ENCODE measurements around the gene ABHD11. TPM values are rescaled to one million over a fixed set of nuclear protein-coding genes. Genes with fewer than 3 reads are reported as not detected.
"Not testable (repeated sequence)": the region's sequence is repeated elsewhere in the genome, so short reads cannot be mapped to it uniquely, and the experiment has no call there.

ABHD11 gene, protein sequence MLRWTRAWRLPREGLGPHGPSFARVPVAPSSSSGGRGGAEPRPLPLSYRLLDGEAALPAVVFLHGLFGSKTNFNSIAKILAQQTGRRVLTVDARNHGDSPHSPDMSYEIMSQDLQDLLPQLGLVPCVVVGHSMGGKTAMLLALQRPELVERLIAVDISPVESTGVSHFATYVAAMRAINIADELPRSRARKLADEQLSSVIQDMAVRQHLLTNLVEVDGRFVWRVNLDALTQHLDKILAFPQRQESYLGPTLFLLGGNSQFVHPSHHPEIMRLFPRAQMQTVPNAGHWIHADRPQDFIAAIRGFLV
- 61.3 and 62.2 TPM in 2 replicates for total RNA-seq

- Histone ChIP-seq H3K4me3 (ENCODE audit: low read depth, low read length) (peak within 1 kb of the TSS; percentile 74), H3K36me3 (ENCODE audit: control insufficient read depth, insufficient read depth, low read length) (no peaks in the 10 kb centered on the region), H3K27me3 (ENCODE audit: control insufficient read depth, insufficient read depth, low read length) (no peaks in the 10 kb centered on the region)
- TF ChIP-seq CTCF (IDR thresholded peaks at IDR 0.05; ENCODE audit: insufficient read depth, low read length, poor library complexity, severe bottlenecking) = no peak
- DNase-seq (ENCODE audit: low read depth) = no peak
These were observed at the start of gene ABHD11 for GRCh38 chr7:73738612-73739386. ABHD11 (minus strand) TSS chr7:73738802; CDS start chr7:73738770, 32 bp downstream.

- not testable (repeated sequence) for DNase-seq (ENCODE audit: low read depth); H3K36me3 ChIP-seq (ENCODE audit: control insufficient read depth, insufficient read depth, low read length); H3K4me3 ChIP-seq (ENCODE audit: low read depth, low read length); H3K27me3 ChIP-seq (ENCODE audit: control insufficient read depth, insufficient read depth, low read length)
These were observed 49.1 kb upstream of the ABHD11 start for GRCh38 chr7:73787786-73788048.

- DNase-seq (ENCODE audit: low read depth) = no peak
- no peaks in the 10 kb centered on the region for H3K36me3 ChIP-seq (ENCODE audit: control insufficient read depth, insufficient read depth, low read length)
- no peak overlapping the region for H3K4me3 ChIP-seq (ENCODE audit: low read depth, low read length)
- TF ChIP-seq CTCF (IDR thresholded peaks at IDR 0.05; ENCODE audit: insufficient read depth, low read length, poor library complexity, severe bottlenecking) = no peak
- no peaks in the 10 kb centered on the region for H3K27me3 ChIP-seq (ENCODE audit: control insufficient read depth, insufficient read depth, low read length)
These were observed 48.0 kb upstream of the ABHD11 start for GRCh38 chr7:73786588-73786987.

- Histone ChIP-seq H3K36me3 (ENCODE audit: control insufficient read depth, insufficient read depth, low read length) (no peaks in the 10 kb centered on the region), H3K27me3 (ENCODE audit: control insufficient read depth, insufficient read depth, low read length) (no peaks in the 10 kb centered on the region), H3K4me3 (ENCODE audit: low read depth, low read length) (no peak overlapping the region)
- DNase-seq (ENCODE audit: low read depth) = no peak
- no peak for TF ChIP-seq CTCF (IDR thresholded peaks at IDR 0.05; ENCODE audit: insufficient read depth, low read length, poor library complexity, severe bottlenecking)
These were observed 40.9 kb upstream of the ABHD11 start for GRCh38 chr7:73779517-73779916.

DNA sequence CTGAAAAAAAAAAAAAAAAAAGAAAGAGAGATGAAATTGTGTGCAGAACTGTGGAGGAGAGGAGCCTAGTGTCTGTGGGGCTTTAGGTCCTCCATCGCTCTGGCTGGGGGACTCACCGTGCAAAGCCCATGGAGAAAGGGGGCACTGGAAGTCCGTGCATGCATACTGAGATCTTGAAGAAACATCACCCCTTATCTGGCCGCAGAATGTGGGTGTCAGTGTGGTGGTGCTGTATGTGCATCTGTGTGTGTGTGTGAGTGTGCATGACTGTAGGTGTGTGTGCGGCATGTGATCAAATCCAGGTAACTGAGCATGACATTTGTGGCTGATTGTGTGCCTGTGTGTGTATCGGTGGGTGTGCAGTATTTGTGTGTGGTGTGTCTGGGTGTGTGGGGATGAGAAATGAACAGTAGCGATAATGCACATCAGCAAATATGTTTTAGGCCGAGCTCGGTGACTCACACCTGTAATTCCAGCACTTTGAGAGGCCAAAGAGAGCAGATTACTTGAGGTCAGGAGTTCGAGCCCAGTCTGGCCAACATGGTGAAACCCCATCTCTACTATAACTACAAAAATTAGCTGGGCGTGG is 40.3 kb upstream of the ABHD11 start:
- H3K36me3 ChIP-seq (ENCODE audit: control insufficient read depth, insufficient read depth, low read length) = no peaks in the 10 kb centered on the region
- no peak for DNase-seq (ENCODE audit: low read depth)
- no peak for TF ChIP-seq CTCF (IDR thresholded peaks at IDR 0.05; ENCODE audit: insufficient read depth, low read length, poor library complexity, severe bottlenecking)
- no peak overlapping the region for H3K4me3 ChIP-seq (ENCODE audit: low read depth, low read length)
- H3K27me3 ChIP-seq (ENCODE audit: control insufficient read depth, insufficient read depth, low read length) = no peaks in the 10 kb centered on the region

DNA sequence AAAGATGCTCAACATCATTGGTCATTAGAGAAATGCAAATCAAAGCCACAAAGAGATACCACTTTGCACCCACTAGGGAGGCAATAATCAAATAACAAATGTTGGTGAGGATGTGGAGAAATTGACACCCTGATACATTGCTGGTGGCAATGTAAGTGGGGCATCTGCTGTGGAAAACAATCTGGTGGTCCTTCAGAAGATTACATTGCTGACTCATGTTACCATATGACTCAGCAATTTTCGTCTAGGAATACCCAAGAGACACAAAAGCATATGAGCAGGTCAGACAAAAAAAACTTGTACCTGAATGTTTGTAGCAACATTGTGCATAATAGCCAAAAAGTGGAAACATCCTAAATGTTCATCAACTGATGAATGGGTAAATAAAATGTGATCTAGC is 36.3 kb upstream of the ABHD11 start:
- peaks cover 6% of the 10 kb centered on the region for H3K27me3 ChIP-seq (ENCODE audit: control insufficient read depth, insufficient read depth, low read length)
- no peak overlapping the region for H3K4me3 ChIP-seq (ENCODE audit: low read depth, low read length)
- no peak for DNase-seq (ENCODE audit: low read depth)
- no peak for TF ChIP-seq CTCF (IDR thresholded peaks at IDR 0.05; ENCODE audit: insufficient read depth, low read length, poor library complexity, severe bottlenecking)
- H3K36me3 ChIP-seq (ENCODE audit: control insufficient read depth, insufficient read depth, low read length) = no peaks in the 10 kb centered on the region
